Tibial nerve (tissue), 4 donors: ENCODE measurements around the gene NPIPA7.
"Not testable (repeated sequence)": the region's sequence is repeated elsewhere in the genome, so short reads cannot be mapped to it uniquely, and the experiment has no call there.

Source experiments
- EP300 ChIP-seq, 2 donors: sonication (generic); formaldehyde crosslinking; IDR thresholded peaks; one replicate each; pipeline ENCODE4 v1.6.1; 2017; ENCODE audit warnings: antibody characterized with exemption in 2 of 2, mild to moderate bottlenecking in 1 of 2
- POLR2A ChIP-seq, 2 donors: fragments of 450-650 bp; IDR thresholded peaks; one replicate each; pipeline ENCODE4 v1.6.1; 2017; ENCODE audit warnings: antibody characterized with exemption in 2 of 2, mild to moderate bottlenecking in 2 of 2, moderate library complexity in 2 of 2
- TF ChIP-seq, protein P1 (sequence below), 5 experiments: fragments of 200-600 bp in 3 of 5; fragments of 450-650 bp in 2 of 5; sonication (generic) in 3 of 5; IDR thresholded peaks; one replicate each; pipeline ENCODE4 v1.5.1; 2016 to 2019; ENCODE audit warnings: antibody characterized with exemption in 5 of 5, mild to moderate bottlenecking in 3 of 5, moderate library complexity in 2 of 5

DNA sequence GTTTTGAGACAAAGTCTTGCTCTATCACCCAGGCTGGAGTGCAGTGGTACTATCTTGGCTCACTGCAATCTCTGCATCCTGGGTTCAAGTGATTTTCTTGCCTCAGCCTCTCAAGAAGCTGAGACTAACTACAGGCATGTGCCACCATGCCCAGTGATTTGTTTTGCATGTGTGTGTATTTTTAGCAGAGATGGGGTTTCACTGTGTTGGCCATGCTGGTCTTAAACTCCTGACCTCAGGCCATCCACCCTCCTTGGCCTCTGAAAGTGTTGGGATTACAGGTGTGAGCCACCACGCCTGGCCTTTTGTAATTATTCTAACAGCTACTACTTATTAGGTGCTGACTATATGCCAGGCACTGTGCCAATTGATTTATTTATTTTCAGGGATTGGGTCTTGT is 25.3 kb downstream of the NPIPA7 start:
- not testable (repeated sequence) for TF ChIP-seq EP300, POLR2A (IDR thresholded peaks at IDR 0.05)
- TF ChIP-seq, protein P1, sequence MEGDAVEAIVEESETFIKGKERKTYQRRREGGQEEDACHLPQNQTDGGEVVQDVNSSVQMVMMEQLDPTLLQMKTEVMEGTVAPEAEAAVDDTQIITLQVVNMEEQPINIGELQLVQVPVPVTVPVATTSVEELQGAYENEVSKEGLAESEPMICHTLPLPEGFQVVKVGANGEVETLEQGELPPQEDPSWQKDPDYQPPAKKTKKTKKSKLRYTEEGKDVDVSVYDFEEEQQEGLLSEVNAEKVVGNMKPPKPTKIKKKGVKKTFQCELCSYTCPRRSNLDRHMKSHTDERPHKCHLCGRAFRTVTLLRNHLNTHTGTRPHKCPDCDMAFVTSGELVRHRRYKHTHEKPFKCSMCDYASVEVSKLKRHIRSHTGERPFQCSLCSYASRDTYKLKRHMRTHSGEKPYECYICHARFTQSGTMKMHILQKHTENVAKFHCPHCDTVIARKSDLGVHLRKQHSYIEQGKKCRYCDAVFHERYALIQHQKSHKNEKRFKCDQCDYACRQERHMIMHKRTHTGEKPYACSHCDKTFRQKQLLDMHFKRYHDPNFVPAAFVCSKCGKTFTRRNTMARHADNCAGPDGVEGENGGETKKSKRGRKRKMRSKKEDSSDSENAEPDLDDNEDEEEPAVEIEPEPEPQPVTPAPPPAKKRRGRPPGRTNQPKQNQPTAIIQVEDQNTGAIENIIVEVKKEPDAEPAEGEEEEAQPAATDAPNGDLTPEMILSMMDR (IDR thresholded peaks at IDR 0.05) = not testable (repeated sequence)
